ENCODE results near the gene RAB12.

RAB12 gene

DNA sequence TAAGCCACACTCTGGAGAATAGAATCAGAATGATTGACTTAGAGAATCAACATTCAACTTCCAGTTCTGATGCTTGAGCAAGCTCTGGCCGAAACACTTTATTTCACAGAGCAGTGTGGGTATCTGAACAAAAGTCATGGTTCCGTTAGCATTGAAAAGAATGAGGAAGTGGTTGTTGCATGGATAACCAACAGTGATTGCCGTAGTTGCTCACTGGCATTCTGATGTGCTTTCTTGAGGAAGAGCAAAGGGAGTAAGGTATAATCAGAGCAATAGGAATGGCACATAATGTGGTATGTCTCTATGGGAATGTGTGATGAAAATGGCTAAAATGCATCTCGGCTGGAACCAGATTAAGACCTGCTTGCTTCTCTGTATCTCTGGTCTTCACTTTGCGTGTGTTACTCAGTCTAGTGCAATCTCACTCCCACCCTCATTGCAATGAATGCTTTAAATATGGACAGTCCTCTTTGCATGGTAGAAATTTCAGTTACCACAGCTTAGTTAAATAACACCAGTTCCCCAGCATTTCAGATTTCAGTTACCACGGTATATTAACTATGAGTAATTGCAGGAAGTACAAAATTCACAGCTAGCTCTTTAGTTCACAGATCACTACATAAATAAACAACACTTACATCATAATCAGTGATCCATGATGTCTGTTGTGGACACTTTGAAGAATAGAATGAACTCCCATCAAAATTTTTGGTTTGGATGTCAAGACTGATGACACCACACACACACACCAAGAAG, 7.8 kb upstream of the RAB12 start:
- H3K9ac ChIP-seq (ENCODE audit: low read depth, low read length), result no peak overlapping the region
- no peaks in the 10 kb centered on the region for H3K36me3 ChIP-seq (ENCODE audit: insufficient read depth, low read length)
- 89% methylated on average over 6 of the region's 6 CpGs for WGBS
- H3K27ac ChIP-seq (ENCODE audit: low read depth, low read length), result no peak overlapping the region
- H3K9me3 ChIP-seq (ENCODE audit: insufficient read depth, low read depth, low read length), result no peaks in the 10 kb centered on the region
- H3K4me3 ChIP-seq (ENCODE audit: low read length), result no peak overlapping the region
- no peaks in the 10 kb centered on the region for H3K27me3 ChIP-seq (ENCODE audit: insufficient read depth, low read length)
- no peaks in the 10 kb centered on the region for H3K4me1 ChIP-seq (ENCODE audit: insufficient read depth, low read length)

- Histone ChIP-seq H3K9ac (ENCODE audit: low read depth, low read length) (no peak overlapping the region), H3K4me1 (ENCODE audit: insufficient read depth, low read length) (no peaks in the 10 kb centered on the region), H3K27me3 (ENCODE audit: insufficient read depth, low read length) (no peaks in the 10 kb centered on the region), H3K9me3 (ENCODE audit: insufficient read depth, low read depth, low read length) (no peaks in the 10 kb centered on the region), H3K36me3 (ENCODE audit: insufficient read depth, low read length) (no peaks in the 10 kb centered on the region), H3K4me3 (ENCODE audit: low read length) (no peak overlapping the region), H3K27ac (ENCODE audit: low read depth, low read length) (no peak overlapping the region)
- 95% methylated on average over 4 of the region's 4 CpGs for WGBS
Measured at GRCh38 chr18:8602040-8602439, 7.2 kb upstream of the RAB12 start.

- no peaks in the 10 kb centered on the region for H3K9me3 ChIP-seq (ENCODE audit: insufficient read depth, low read depth, low read length)
- H3K4me3 ChIP-seq (ENCODE audit: low read length), result no peak overlapping the region
- H3K4me1 ChIP-seq (ENCODE audit: insufficient read depth, low read length), result no peaks in the 10 kb centered on the region
- no peak overlapping the region for H3K27ac ChIP-seq (ENCODE audit: low read depth, low read length)
- 100% methylated on average over 1 of the region's 2 CpGs for WGBS
- 0 out of 2 replicates have a peak, but pooled peaks cover 3% of the 10 kb centered on the region for H3K27me3 ChIP-seq (ENCODE audit: insufficient read depth, low read length)
- no peak overlapping the region for H3K9ac ChIP-seq (ENCODE audit: low read depth, low read length)
- H3K36me3 ChIP-seq (ENCODE audit: insufficient read depth, low read length), result no peaks in the 10 kb centered on the region
Measured at GRCh38 chr18:8602557-8602956, 6.7 kb upstream of the RAB12 start.

- peaks cover 8% of the 10 kb centered on the region; the same call in 1 of the 2 replicates for H3K4me1 ChIP-seq (ENCODE audit: insufficient read depth, low read length)
- no peaks in the 10 kb centered on the region for H3K36me3 ChIP-seq (ENCODE audit: insufficient read depth, low read length)
- H3K4me3 ChIP-seq (ENCODE audit: low read length), result no peak overlapping the region
- no peak overlapping the region for H3K27ac ChIP-seq (ENCODE audit: low read depth, low read length)
- H3K9me3 ChIP-seq (ENCODE audit: insufficient read depth, low read depth, low read length), result no peaks in the 10 kb centered on the region
- 82% methylated on average over 12 of the region's 14 CpGs for WGBS
- no peak overlapping the region for H3K9ac ChIP-seq (ENCODE audit: low read depth, low read length)
- H3K27me3 ChIP-seq (ENCODE audit: insufficient read depth, low read length), result peaks cover 15% of the 10 kb centered on the region
Measured at GRCh38 chr18:8603663-8604520, 5.3 kb upstream of the RAB12 start.

- Histone ChIP-seq H3K27ac (ENCODE audit: low read depth, low read length) (no peak overlapping the region), H3K36me3 (ENCODE audit: insufficient read depth, low read length) (no peaks in the 10 kb centered on the region), H3K4me3 (ENCODE audit: low read length) (no peak overlapping the region), H3K4me1 (ENCODE audit: insufficient read depth, low read length) (peaks cover 16% of the 10 kb centered on the region), H3K9me3 (ENCODE audit: insufficient read depth, low read depth, low read length) (no peaks in the 10 kb centered on the region), H3K27me3 (ENCODE audit: insufficient read depth, low read length) (peaks cover 15% of the 10 kb centered on the region), H3K9ac (ENCODE audit: low read depth, low read length) (no peak overlapping the region)
- 93% methylated on average over 6 of the region's 8 CpGs for WGBS
Measured at GRCh38 chr18:8605974-8606373, 3.3 kb upstream of the RAB12 start.

GRCh38 chr18:8607776-8608742, 1.2 kb upstream of the RAB12 start:
- H3K4me3 ChIP-seq (ENCODE audit: low read length), result peak overlapping the region; percentile 93
- WGBS, result 74% methylated on average over 17 of the region's 18 CpGs

DNA sequence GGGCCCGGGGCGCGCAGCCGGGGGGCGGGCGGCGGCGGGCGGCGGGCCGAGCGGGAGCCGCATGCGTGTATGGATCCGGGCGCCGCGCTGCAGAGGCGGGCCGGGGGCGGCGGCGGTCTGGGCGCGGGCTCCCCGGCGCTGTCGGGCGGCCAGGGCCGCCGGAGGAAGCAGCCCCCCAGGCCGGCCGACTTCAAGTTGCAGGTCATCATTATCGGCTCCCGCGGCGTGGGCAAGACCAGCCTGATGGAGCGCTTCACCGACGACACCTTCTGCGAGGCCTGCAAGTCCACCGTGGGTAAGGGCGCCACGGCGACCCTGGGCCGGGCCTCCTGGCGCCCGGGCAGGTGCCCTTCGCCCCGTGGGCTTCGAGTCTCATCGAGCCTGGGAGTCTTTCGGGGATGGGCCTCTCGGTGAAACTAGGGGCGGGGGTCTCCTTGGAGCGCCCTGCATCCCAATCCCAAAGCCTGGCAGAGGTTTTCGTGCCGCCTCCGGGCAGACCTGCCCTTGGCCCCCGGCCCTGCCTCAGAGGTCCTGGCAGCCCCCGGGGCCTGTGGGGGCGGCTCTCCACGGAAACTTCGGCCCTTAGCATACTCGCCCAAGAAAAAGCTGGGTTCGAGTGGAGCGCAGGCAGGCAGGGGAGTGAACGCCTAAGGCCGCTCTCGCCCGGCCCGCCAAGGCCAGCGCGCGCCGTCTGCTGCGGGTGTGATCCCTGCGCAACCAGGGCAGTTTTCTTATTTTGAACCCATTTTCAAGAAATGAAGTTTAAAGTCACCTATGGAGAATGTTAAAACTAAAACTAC, 622 bp downstream of the RAB12 start:
- Histone ChIP-seq H3K4me1 (ENCODE audit: insufficient read depth, low read length) (peaks cover 46% of the 10 kb centered on the region), H3K36me3 (ENCODE audit: insufficient read depth, low read length) (peaks cover 13% of the 10 kb centered on the region), H3K27me3 (ENCODE audit: insufficient read depth, low read length) (peaks cover 15% of the 10 kb centered on the region), H3K27ac (ENCODE audit: low read depth, low read length) (peak overlapping the region; percentile 62), H3K9me3 (ENCODE audit: insufficient read depth, low read depth, low read length) (no peaks in the 10 kb centered on the region), H3K4me3 (ENCODE audit: low read length) (peak overlapping the region; percentile 93), H3K9ac (ENCODE audit: low read depth, low read length) (peak overlapping the region; percentile 84)
- WGBS, result under 1% methylated on average over 78 of the region's 78 CpGs

More at GRCh38 chr18:8607776-8608742, 1.2 kb upstream of the RAB12 start:
- Histone ChIP-seq H3K9me3 (ENCODE audit: insufficient read depth, low read depth, low read length) (no peaks in the 10 kb centered on the region), H3K36me3 (ENCODE audit: insufficient read depth, low read length) (peaks cover 11% of the 10 kb centered on the region), H3K4me1 (ENCODE audit: insufficient read depth, low read length) (peaks cover 35% of the 10 kb centered on the region), H3K27ac (ENCODE audit: low read depth, low read length) (peak overlapping the region; percentile 56; the same call in 1 of the 2 replicates), H3K27me3 (ENCODE audit: insufficient read depth, low read length) (peaks cover 15% of the 10 kb centered on the region), H3K9ac (ENCODE audit: low read depth, low read length) (peak overlapping the region; percentile 61)

- H3K4me3 ChIP-seq (ENCODE audit: low read length), result peak overlapping the region; percentile 93
- H3K9ac ChIP-seq (ENCODE audit: low read depth, low read length), result peak overlapping the region; percentile 84
- peaks cover 52% of the 10 kb centered on the region for H3K4me1 ChIP-seq (ENCODE audit: insufficient read depth, low read length)
- H3K9me3 ChIP-seq (ENCODE audit: insufficient read depth, low read depth, low read length), result no peaks in the 10 kb centered on the region
- 4% methylated on average over 13 of the region's 13 CpGs for WGBS
- H3K27me3 ChIP-seq (ENCODE audit: insufficient read depth, low read length), result peaks cover 15% of the 10 kb centered on the region
- no peak overlapping the region for H3K27ac ChIP-seq (ENCODE audit: low read depth, low read length)
- peaks cover 13% of the 10 kb centered on the region for H3K36me3 ChIP-seq (ENCODE audit: insufficient read depth, low read length)
Measured at GRCh38 chr18:8610459-8610851, 1.2 kb downstream of the RAB12 start.

DNA sequence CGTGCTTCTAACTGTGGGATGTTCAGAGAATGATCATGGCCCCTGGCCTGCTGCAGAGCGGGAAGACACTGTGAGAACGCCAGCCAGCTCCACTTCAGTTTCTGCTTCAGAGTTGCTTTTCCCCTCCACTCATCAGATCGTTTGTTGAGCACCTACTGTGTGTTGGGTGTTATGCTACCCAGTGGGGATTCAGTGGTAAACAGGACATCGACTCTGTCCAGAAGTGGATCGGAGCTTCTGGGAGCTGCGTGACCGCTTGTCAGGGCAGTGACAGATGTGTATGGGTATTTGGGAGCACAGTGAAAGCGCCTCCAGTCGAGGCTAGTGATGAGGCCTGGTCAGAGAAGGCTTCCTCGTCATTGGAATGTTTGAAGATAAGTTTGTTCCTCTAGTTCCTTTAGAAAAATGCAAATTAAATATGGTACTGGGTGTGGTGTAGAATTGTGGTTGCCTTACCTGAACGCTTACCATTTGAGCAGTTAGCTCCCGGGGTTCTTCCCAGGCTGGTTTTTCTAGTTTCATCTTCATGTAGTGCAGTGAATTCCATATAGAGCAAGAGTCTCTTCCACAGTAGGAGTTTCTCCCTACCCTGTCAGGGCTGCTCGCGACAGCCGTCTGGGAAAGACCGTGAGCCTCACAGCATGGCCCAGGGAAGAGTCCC, 2.8 kb downstream of the RAB12 start:
- Histone ChIP-seq H3K27ac (ENCODE audit: low read depth, low read length) (no peak overlapping the region), H3K36me3 (ENCODE audit: insufficient read depth, low read length) (peaks cover 16% of the 10 kb centered on the region)

GRCh38 chr18:8614875-8615274, 5.6 kb downstream of the RAB12 start:
- 80% methylated on average over 12 of the region's 12 CpGs for WGBS
- peak overlapping the region; percentile 85 for H3K27ac ChIP-seq (ENCODE audit: low read depth, low read length)
- no peaks in the 10 kb centered on the region for H3K27me3 ChIP-seq (ENCODE audit: insufficient read depth, low read length)
- H3K9me3 ChIP-seq (ENCODE audit: insufficient read depth, low read depth, low read length), result no peaks in the 10 kb centered on the region
- H3K36me3 ChIP-seq (ENCODE audit: insufficient read depth, low read length), result peaks cover 17% of the 10 kb centered on the region
- H3K4me3 ChIP-seq (ENCODE audit: low read length), result no peak overlapping the region
- peaks cover 63% of the 10 kb centered on the region for H3K4me1 ChIP-seq (ENCODE audit: insufficient read depth, low read length)
- H3K9ac ChIP-seq (ENCODE audit: low read depth, low read length), result peak overlapping the region; percentile 27; the same call in 1 of the 2 replicates

More for the DNA sequence above, 2.8 kb downstream of the RAB12 start:
- peaks cover 15% of the 10 kb centered on the region for H3K27me3 ChIP-seq (ENCODE audit: insufficient read depth, low read length)
- no peak overlapping the region for H3K9ac ChIP-seq (ENCODE audit: low read depth, low read length)
- peaks cover 62% of the 10 kb centered on the region for H3K4me1 ChIP-seq (ENCODE audit: insufficient read depth, low read length)
- 77% methylated on average over 17 of the region's 17 CpGs for WGBS
- H3K4me3 ChIP-seq (ENCODE audit: low read length), result peak overlapping the region; percentile 93
- H3K9me3 ChIP-seq (ENCODE audit: insufficient read depth, low read depth, low read length), result no peaks in the 10 kb centered on the region

All from HUES64 (cell line).